OCI-LY7 (cell line): ENCODE measurements around the gene HSD17B14. TPM values are rescaled to one million over a fixed set of nuclear protein-coding genes. Genes with fewer than 3 reads are reported as not detected.

Experiments used
- small RNA-seq: library from RNA; depleted of rRNA; stranded (forward); fragments of <200 nt; gene quantifications from one replicate; pipeline ENCODE3, GENCODE V24; 2014
- total RNA-seq, 2 experiments: library from RNA; depleted of rRNA in 1 of 2; stranded (reverse); fragments of >200 nt in 1 of 2; shearing (Covaris generic) in 1 of 2; gene quantifications; 2 replicates each; pipeline ENCODE4 v1.2.3, GENCODE V29; 2014 to 2022

Gene HSD17B14
- total RNA-seq, 2 experiments from 2014 or later, result 1.8 to 4.5 TPM

Small RNA genes within 50 kb of the gene (small RNA-seq; reads per million reads assigned to genes)
- gene RNU6-317P, result not detected

Other genes starting within 250 kb of the HSD17B14 start
Only the 30 nearest of the 33 such genes appear.
- gene FAM83E, start 221.4 kb downstream of the HSD17B14 start, total RNA-seq (2014; rRNA removed; shearing (Covaris generic)), result 3.7 and 6.2 TPM in 2 replicates
- gene FAM83E, start 221.4 kb downstream of the HSD17B14 start, total RNA-seq (2022), result 3.0 and 5.6 TPM in 2 replicates
- gene RPL18, start 217.3 kb downstream of the HSD17B14 start, total RNA-seq (2014; rRNA removed; shearing (Covaris generic)), result 3,527 and 5,064 TPM in 2 replicates
- gene RPL18, start 217.3 kb downstream of the HSD17B14 start, total RNA-seq (2022), result 1,333 and 1,494 TPM in 2 replicates
- gene SPHK2, start 217.0 kb downstream of the HSD17B14 start, total RNA-seq (2014; rRNA removed; shearing (Covaris generic)), result 12.4 and 18.2 TPM in 2 replicates
- 33.3 and 34.8 TPM in 2 replicates for gene SPHK2, start 217.0 kb downstream of the HSD17B14 start, total RNA-seq (2022)
- 20.8 and 35.6 TPM in 2 replicates for gene DBP, start 199.1 kb downstream of the HSD17B14 start, total RNA-seq (2014; rRNA removed; shearing (Covaris generic))
- gene DBP, start 199.1 kb downstream of the HSD17B14 start, total RNA-seq (2022), result 15.7 and 19.0 TPM in 2 replicates
- 2.5 and 2.7 TPM in 2 replicates for gene CA11, start 190.3 kb downstream of the HSD17B14 start, total RNA-seq (2014; rRNA removed; shearing (Covaris generic))
- gene CA11, start 190.3 kb downstream of the HSD17B14 start, total RNA-seq (2022), result 4.6 and 10.8 TPM in 2 replicates
- gene NTN5, start 163.5 kb downstream of the HSD17B14 start, total RNA-seq (2014; rRNA removed; shearing (Covaris generic)), result 0.16 TPM in 1 of 2 replicates, not detected in the other
- gene NTN5, start 163.5 kb downstream of the HSD17B14 start, total RNA-seq (2022), result 0.20 and 0.53 TPM in 2 replicates
- not detected in 2 replicates for gene FUT2, start 140.5 kb downstream of the HSD17B14 start, total RNA-seq (2014; rRNA removed; shearing (Covaris generic))
- gene FUT2, start 140.5 kb downstream of the HSD17B14 start, total RNA-seq (2022), result not detected in 2 replicates
- 1.1 and 1.2 TPM in 2 replicates for gene MAMSTR, start 116.8 kb downstream of the HSD17B14 start, total RNA-seq (2014; rRNA removed; shearing (Covaris generic))
- 1.2 and 1.8 TPM in 2 replicates for gene MAMSTR, start 116.8 kb downstream of the HSD17B14 start, total RNA-seq (2022)
- 0.09 TPM in 1 of 2 replicates, not detected in the other for gene RASIP1, start 95.9 kb downstream of the HSD17B14 start, total RNA-seq (2014; rRNA removed; shearing (Covaris generic))
- 0.31 and 0.36 TPM in 2 replicates for gene RASIP1, start 95.9 kb downstream of the HSD17B14 start, total RNA-seq (2022)
- gene IZUMO1, start 89.6 kb downstream of the HSD17B14 start, total RNA-seq (2014; rRNA removed; shearing (Covaris generic)), result not detected in 2 replicates
- gene IZUMO1, start 89.6 kb downstream of the HSD17B14 start, total RNA-seq (2022), result not detected in 2 replicates
- gene FUT1, start 83.8 kb downstream of the HSD17B14 start, total RNA-seq (2014; rRNA removed; shearing (Covaris generic)), result 0.03 and 0.08 TPM in 2 replicates
- gene FUT1, start 83.8 kb downstream of the HSD17B14 start, total RNA-seq (2022), result not detected in 2 replicates
- not detected in 2 replicates for gene FGF21, start 81.0 kb downstream of the HSD17B14 start, total RNA-seq (2014; rRNA removed; shearing (Covaris generic))
- gene FGF21, start 81.0 kb downstream of the HSD17B14 start, total RNA-seq (2022), result not detected in 2 replicates
- gene BCAT2, start 25.5 kb downstream of the HSD17B14 start, total RNA-seq (2014; rRNA removed; shearing (Covaris generic)), result 44.5 and 47.2 TPM in 2 replicates
- gene BCAT2, start 25.5 kb downstream of the HSD17B14 start, total RNA-seq (2022), result 35.9 and 53.0 TPM in 2 replicates
- gene PLEKHA4, start 32.1 kb upstream of the HSD17B14 start, total RNA-seq (2014; rRNA removed; shearing (Covaris generic)), result 4.7 and 8.4 TPM in 2 replicates
- gene PLEKHA4, start 32.1 kb upstream of the HSD17B14 start, total RNA-seq (2022), result 8.1 and 8.8 TPM in 2 replicates
- gene PPP1R15A, start 35.9 kb upstream of the HSD17B14 start, total RNA-seq (2014; rRNA removed; shearing (Covaris generic)), result 31.5 and 31.7 TPM in 2 replicates
- 23.4 and 23.8 TPM in 2 replicates for gene PPP1R15A, start 35.9 kb upstream of the HSD17B14 start, total RNA-seq (2022)
- 0.47 TPM in 1 of 2 replicates, not detected in the other for gene TULP2, start 62.3 kb upstream of the HSD17B14 start, total RNA-seq (2014; rRNA removed; shearing (Covaris generic))
- 1.6 and 2.9 TPM in 2 replicates for gene TULP2, start 62.3 kb upstream of the HSD17B14 start, total RNA-seq (2022)
- 72.6 and 88.7 TPM in 2 replicates for gene NUCB1, start 63.8 kb upstream of the HSD17B14 start, total RNA-seq (2014; rRNA removed; shearing (Covaris generic))
- 73.6 and 85.3 TPM in 2 replicates for gene NUCB1, start 63.8 kb upstream of the HSD17B14 start, total RNA-seq (2022)
- gene DHDH, start 97.2 kb upstream of the HSD17B14 start, total RNA-seq (2014; rRNA removed; shearing (Covaris generic)), result not detected in 2 replicates
- 0.53 TPM in 1 of 2 replicates, not detected in the other for gene DHDH, start 97.2 kb upstream of the HSD17B14 start, total RNA-seq (2022)
- gene BAX, start 118.4 kb upstream of the HSD17B14 start, total RNA-seq (2014; rRNA removed; shearing (Covaris generic)), result 94.9 and 95.2 TPM in 2 replicates
- gene BAX, start 118.4 kb upstream of the HSD17B14 start, total RNA-seq (2022), result 83.9 and 93.7 TPM in 2 replicates
- gene FTL, start 128.8 kb upstream of the HSD17B14 start, total RNA-seq (2014; rRNA removed; shearing (Covaris generic)), result 562 and 602 TPM in 2 replicates
- gene FTL, start 128.8 kb upstream of the HSD17B14 start, total RNA-seq (2022), result 438 and 467 TPM in 2 replicates
- gene GYS1, start 156.8 kb upstream of the HSD17B14 start, total RNA-seq (2014; rRNA removed; shearing (Covaris generic)), result 12.5 and 20.0 TPM in 2 replicates
- gene GYS1, start 156.8 kb upstream of the HSD17B14 start, total RNA-seq (2022), result 28.9 and 29.9 TPM in 2 replicates
- 265 and 272 TPM in 2 replicates for gene RUVBL2, start 157.4 kb upstream of the HSD17B14 start, total RNA-seq (2014; rRNA removed; shearing (Covaris generic))
- gene RUVBL2, start 157.4 kb upstream of the HSD17B14 start, total RNA-seq (2022), result 125 and 146 TPM in 2 replicates
- 1.1 TPM in 1 of 2 replicates, not detected in the other for gene LHB, start 180.6 kb upstream of the HSD17B14 start, total RNA-seq (2014; rRNA removed; shearing (Covaris generic))
- not detected in 2 replicates for gene LHB, start 180.6 kb upstream of the HSD17B14 start, total RNA-seq (2022)
- gene CGB3, start 187.8 kb upstream of the HSD17B14 start, total RNA-seq (2014; rRNA removed; shearing (Covaris generic)), result not detected in 2 replicates
- not detected in 2 replicates for gene CGB3, start 187.8 kb upstream of the HSD17B14 start, total RNA-seq (2022)
- gene CGB2, start 195.4 kb upstream of the HSD17B14 start, total RNA-seq (2014; rRNA removed; shearing (Covaris generic)), result not detected in 2 replicates
- gene CGB2, start 195.4 kb upstream of the HSD17B14 start, total RNA-seq (2022), result not detected in 2 replicates
- gene CGB1, start 200.4 kb upstream of the HSD17B14 start, total RNA-seq (2014; rRNA removed; shearing (Covaris generic)), result not detected in 2 replicates
- gene CGB1, start 200.4 kb upstream of the HSD17B14 start, total RNA-seq (2022), result not detected in 2 replicates
- gene CGB5, start 207.4 kb upstream of the HSD17B14 start, total RNA-seq (2014; rRNA removed; shearing (Covaris generic)), result not detected in 2 replicates
- not detected in 2 replicates for gene CGB5, start 207.4 kb upstream of the HSD17B14 start, total RNA-seq (2022)
- not detected in 2 replicates for gene CGB8, start 212.6 kb upstream of the HSD17B14 start, total RNA-seq (2014; rRNA removed; shearing (Covaris generic))
- not detected in 2 replicates for gene CGB8, start 212.6 kb upstream of the HSD17B14 start, total RNA-seq (2022)
- not detected in 2 replicates for gene CGB7, start 221.3 kb upstream of the HSD17B14 start, total RNA-seq (2014; rRNA removed; shearing (Covaris generic))
- not detected in 2 replicates for gene CGB7, start 221.3 kb upstream of the HSD17B14 start, total RNA-seq (2022)
- not detected in 2 replicates for gene NTF4, start 228.3 kb upstream of the HSD17B14 start, total RNA-seq (2014; rRNA removed; shearing (Covaris generic))
- not detected in 2 replicates for gene NTF4, start 228.3 kb upstream of the HSD17B14 start, total RNA-seq (2022)